Right lobe of liver (tissue), 6 donors: ENCODE results near the gene ETS2. TPM values are rescaled to one million over a fixed set of nuclear protein-coding genes. Genes with fewer than 3 reads are reported as not detected.
A peak's percentile ranks its signal among the peaks of the same experiment; 100 is the strongest.

Experiments
- ATAC-seq, 4 donors: fragments of 200-7000 bp; cut with Tn5 transposase; one replicate each; pipeline ENCODE4 v1.9.1; 2020; ENCODE audit warnings: mild to moderate bottlenecking in 4 of 4, moderate library complexity in 4 of 4
- DNase-seq, 3 donors: peaks; one replicate each; pipeline ENCODE4 v3.0.0-alpha.2; 2020
- H3K27ac ChIP-seq, 3 donors: fragments of 200-600 bp; one replicate each; pipeline ENCODE4 v1.8.0; 2022
- H3K27me3 ChIP-seq, 2 donors: fragments of 200-600 bp; one replicate each; pipeline ENCODE4 v1.8.0; 2022
- H3K36me3 ChIP-seq, 4 donors: fragments of 200-600 bp; sonication (generic) in 1 of 4; one replicate each; pipeline versions ENCODE4 v1.5.1 to v1.8.0; 2017 to 2022; ENCODE audit warnings: control low read depth in 1 of 4
- H3K4me1 ChIP-seq, 4 donors: fragments of 200-600 bp; sonication (generic) in 1 of 4; one replicate each; pipeline versions ENCODE4 v1.5.1 to v1.8.0; 2017 to 2022; ENCODE audit warnings: control low read depth in 1 of 4
- H3K4me3 ChIP-seq, 3 donors: fragments of 200-600 bp; one replicate each; pipeline ENCODE4 v1.8.0; 2022
- H3K9me3 ChIP-seq, 4 donors: fragments of 200-600 bp; sonication (generic) in 1 of 4; one replicate each; pipeline versions ENCODE4 v1.5.1 to v1.8.0; 2017 to 2022; ENCODE audit warnings: control low read depth in 1 of 4
- CTCF ChIP-seq, 4 donors: fragments of 200-600 bp in 3 of 4; fragments of 450-650 bp in 1 of 4; IDR thresholded peaks; one replicate each; pipeline versions ENCODE4 v1.5.1 to v1.8.0; 2016 to 2022; ENCODE audit warnings: antibody characterized with exemption in 4 of 4, mild to moderate bottlenecking in 2 of 4
- POLR2A ChIP-seq: fragments of 450-650 bp; IDR thresholded peaks from one replicate; pipeline ENCODE4 v1.6.1; 2017; ENCODE audit warnings: antibody characterized with exemption, mild to moderate bottlenecking
- WGBS: methylation state at CpG from one replicate; pipeline ENCODE4 v1.1.6; 2018; ENCODE audit warnings: low coverage, low lambda C conversion rate; ENCODE audit not compliant: insufficient coverage; ENCODE audit errors: missing lambda C conversion rate; 5-methylcytosine and 5-hydroxymethylcytosine counted together
- intact Hi-C, 2 donors: fragments of 100-400 bp; cut with DNase I; formaldehyde crosslinking; loops; one replicate each; pipeline versions ENCODE4 v1.11.2 to v1.14.1; 2022
- total RNA-seq, 6 experiments: library from RNA; depleted of rRNA in 2 of 6; stranded (reverse); fragments of >200 nt in 2 of 6; fragmentation: NEBNext Ultra II Directional in 3 of 6; extraction: Animal tissue kit (Norgen Biotek cat#: 25700) in 3 of 6; gene quantifications; one replicate each; pipeline versions ENCODE4 v1.1.0 to v1.2.4, GENCODE V29; 2016 to 2023
- donor health status: DM: no; HTN: yes; CAD: no.
- donor health status: DM: no; HTN: no; CAD: no.
- donor health status: DM: no; HTN: no; CAD: no.
- donor health status: DM: no; HTN: yes; CAD: no.
- donor health status: DM: no; HTN: yes; CAD: no.

Gene ETS2
- total RNA-seq, 6 experiments from 2014 or later: 38.3 to 252 (median 129) TPM

GRCh38 chr21:38814126-38815059 lies 8.7 kb downstream of the ETS2 start:
- H3K27ac ChIP-seq: peak overlapping the region in 2 of 3 donors; percentile 4 to 7
- H3K4me1 ChIP-seq: peaks cover 0 to 48% (median 23%) of the 10 kb centered on the region in 4 donors
- no peak for ATAC-seq
- no peaks in the 10 kb centered on the region for H3K9me3 ChIP-seq
- WGBS: 87% methylated on average over 15 of the region's 16 CpGs
- no peaks in the 10 kb centered on the region for H3K27me3 ChIP-seq
- H3K36me3 ChIP-seq: peaks cover 20 to 93% (median 70%) of the 10 kb centered on the region in 4 donors
- TF ChIP-seq POLR2A (no peak), CTCF (IDR thresholded peaks at IDR 0.05) (no peak)
- intact Hi-C loops: loop anchor here in 1 of 2 donors (10.0 kb wide), 1 partner anchor 80 kb away; no protein-coding TSS in a partner anchor
- H3K4me3 ChIP-seq: no peak overlapping the region
- no peak for DNase-seq

- intact Hi-C loops: loop anchor here in 1 of 2 donors (10.0 kb wide), 1 partner anchor 80 kb away; no protein-coding TSS in a partner anchor
- Histone ChIP-seq H3K9me3 (no peaks in the 10 kb centered on the region), H3K27ac (no peak overlapping the region), H3K27me3 (no peaks in the 10 kb centered on the region), H3K36me3 (peaks cover 26 to 97% (median 74%) of the 10 kb centered on the region in 4 donors), H3K4me1 (peaks cover 0 to 48% (median 23%) of the 10 kb centered on the region in 4 donors), H3K4me3 (no peak overlapping the region)
- TF ChIP-seq CTCF (IDR thresholded peaks at IDR 0.05) (no peak), POLR2A (peak; percentile 4)
- ATAC-seq: no peak
- DNase-seq: no peak
- 81% methylated on average over 2 of the region's 2 CpGs for WGBS
Measured at GRCh38 chr21:38815060-38815405, 9.3 kb downstream of the ETS2 start.

- Histone ChIP-seq H3K27me3 (no peaks in the 10 kb centered on the region), H3K27ac (peak overlapping the region in 1 of 3 donors; percentile 36), H3K36me3 (peaks cover 26 to 95% (median 78%) of the 10 kb centered on the region in 4 donors), H3K4me1 (peaks cover 0 to 46% (median 21%) of the 10 kb centered on the region in 4 donors), H3K4me3 (no peak overlapping the region), H3K9me3 (no peaks in the 10 kb centered on the region)
- WGBS: 87% methylated on average over 7 of the region's 10 CpGs
- peak; percentile 19 for TF ChIP-seq POLR2A
- TF ChIP-seq CTCF (IDR thresholded peaks at IDR 0.05): no peak
- DNase-seq (no peak), ATAC-seq (no peak)
- intact Hi-C loops: loop anchor here in 1 of 2 donors (10.0 kb wide), 1 partner anchor 82 kb away; no protein-coding TSS in a partner anchor
Measured at GRCh38 chr21:38816400-38816977, 10.8 kb downstream of the ETS2 start.

GRCh38 chr21:38817371-38818324 lies 11.9 kb downstream of the ETS2 start:
- DNase-seq: peak in 1 of 3 donors; percentile 46
- TF ChIP-seq CTCF (IDR thresholded peaks at IDR 0.05): no peak
- no peak for TF ChIP-seq POLR2A
- Histone ChIP-seq H3K36me3 (peaks cover 26 to 97% (median 83%) of the 10 kb centered on the region in 4 donors), H3K4me1 (peaks cover 0 to 47% (median 22%) of the 10 kb centered on the region in 4 donors), H3K27me3 (no peaks in the 10 kb centered on the region), H3K9me3 (no peaks in the 10 kb centered on the region), H3K4me3 (no peak overlapping the region), H3K27ac (peak overlapping the region in 2 of 3 donors; percentile 20 to 39)
- 89% methylated on average over 11 of the region's 14 CpGs for WGBS
- peak in 3 of 4 donors; percentile 1 to 14 (median 10) for ATAC-seq
- intact Hi-C loops: loop anchor here in 1 of 2 donors (10.0 kb wide), 1 partner anchor 83 kb away; no protein-coding TSS in a partner anchor
